Measurements from ENCODE around the gene GNB5.

GNB5 gene

GRCh38 chr15:52232327-52232726 lies 41.1 kb upstream of the GNB5 start:
- H3K27ac ChIP-seq = no peak overlapping the region
- TF ChIP-seq CTCF (conservative IDR thresholded peaks at IDR 0.05) (no peak), ZFX (IDR thresholded peaks at IDR 0.05) (no peak)

- no peak overlapping the region for H3K27ac ChIP-seq
- TF ChIP-seq ZFX (IDR thresholded peaks at IDR 0.05) (no peak), CTCF (conservative IDR thresholded peaks at IDR 0.05) (no peak)
Observed at GRCh38 chr15:52230073-52230472, 38.9 kb upstream of the GNB5 start.

- TF ChIP-seq CTCF (conservative IDR thresholded peaks at IDR 0.05) = no peak
- no peak for TF ChIP-seq ZFX (IDR thresholded peaks at IDR 0.05)
- no peak overlapping the region for H3K27ac ChIP-seq
Observed at GRCh38 chr15:52228921-52229320, 37.7 kb upstream of the GNB5 start.

- TF ChIP-seq CTCF (conservative IDR thresholded peaks at IDR 0.05) = peak; percentile 89
- no peak for TF ChIP-seq ZFX (IDR thresholded peaks at IDR 0.05)
- H3K27ac ChIP-seq = no peak overlapping the region
Observed at GRCh38 chr15:52227456-52227855, 36.3 kb upstream of the GNB5 start.

GRCh38 chr15:52225230-52225629 lies 34.0 kb upstream of the GNB5 start:
- no peak overlapping the region for H3K27ac ChIP-seq

GRCh38 chr15:52224211-52224610 lies 33.0 kb upstream of the GNB5 start:
- H3K27ac ChIP-seq = no peak overlapping the region

More at GRCh38 chr15:52225230-52225629, 34.0 kb upstream of the GNB5 start:
- TF ChIP-seq CTCF (conservative IDR thresholded peaks at IDR 0.05) (no peak), ZFX (IDR thresholded peaks at IDR 0.05) (no peak)

GRCh38 chr15:52221730-52222129 lies 30.5 kb upstream of the GNB5 start:
- no peak overlapping the region for H3K27ac ChIP-seq
- TF ChIP-seq ZFX (IDR thresholded peaks at IDR 0.05) (no peak), CTCF (conservative IDR thresholded peaks at IDR 0.05) (no peak)

More at GRCh38 chr15:52224211-52224610, 33.0 kb upstream of the GNB5 start:
- TF ChIP-seq CTCF (conservative IDR thresholded peaks at IDR 0.05) = no peak
- TF ChIP-seq ZFX (IDR thresholded peaks at IDR 0.05) = no peak
